NOMO-1 treated with dmso at 0.1 percent for 144 hours (cell line): ENCODE measurements around the gene MGMT.

Experiments
- DNase-seq: peaks from one replicate; lab custom pipeline; 2025; ENCODE audit not compliant: unreplicated experiment; lab: John Stamatoyannopoulos, UW

MGMT gene

GRCh38 chr10:129704786-129705525 lies 237.9 kb downstream of the MGMT start:
- no peak for DNase-seq

- no peak for DNase-seq
These were observed 238.6 kb downstream of the MGMT start for GRCh38 chr10:129705676-129706075.

GRCh38 chr10:129706081-129706480 lies 239.0 kb downstream of the MGMT start:
- no peak for DNase-seq

- DNase-seq: no peak
These were observed 239.5 kb downstream of the MGMT start for GRCh38 chr10:129706523-129706922.

GRCh38 chr10:129707406-129708388 lies 240.7 kb downstream of the MGMT start:
- DNase-seq: no peak

GRCh38 chr10:129709101-129709500 lies 242.1 kb downstream of the MGMT start:
- DNase-seq: no peak

- DNase-seq: no peak
These were observed 242.8 kb downstream of the MGMT start for GRCh38 chr10:129709627-129710509.

- DNase-seq: no peak
These were observed 243.4 kb downstream of the MGMT start for GRCh38 chr10:129710510-129710847.

GRCh38 chr10:129711291-129711690 lies 244.2 kb downstream of the MGMT start:
- no peak for DNase-seq

GRCh38 chr10:129712000-129712399 lies 245.0 kb downstream of the MGMT start:
- no peak for DNase-seq

- DNase-seq: no peak
These were observed 246.7 kb downstream of the MGMT start for GRCh38 chr10:129713659-129714265.

GRCh38 chr10:129715805-129716204 lies 248.8 kb downstream of the MGMT start:
- no peak for DNase-seq

GRCh38 chr10:129716211-129716681 lies 249.2 kb downstream of the MGMT start:
- DNase-seq: no peak

GRCh38 chr10:129716881-129717280 lies 249.8 kb downstream of the MGMT start:
- no peak for DNase-seq

- no peak for DNase-seq
These were observed 250.9 kb downstream of the MGMT start for GRCh38 chr10:129717816-129718547.

- DNase-seq: no peak
These were observed 251.7 kb downstream of the MGMT start for GRCh38 chr10:129718548-129719414.

- no peak for DNase-seq
These were observed 252.3 kb downstream of the MGMT start for GRCh38 chr10:129719415-129719739.

GRCh38 chr10:129719889-129720590 lies 253.0 kb downstream of the MGMT start:
- no peak for DNase-seq
